Measurements from ENCODE around the gene ANKRD36C.
"Not testable (repeated sequence)": the region's sequence is repeated elsewhere in the genome, so short reads cannot be mapped to it uniquely, and the experiment has no call there.

DNA sequence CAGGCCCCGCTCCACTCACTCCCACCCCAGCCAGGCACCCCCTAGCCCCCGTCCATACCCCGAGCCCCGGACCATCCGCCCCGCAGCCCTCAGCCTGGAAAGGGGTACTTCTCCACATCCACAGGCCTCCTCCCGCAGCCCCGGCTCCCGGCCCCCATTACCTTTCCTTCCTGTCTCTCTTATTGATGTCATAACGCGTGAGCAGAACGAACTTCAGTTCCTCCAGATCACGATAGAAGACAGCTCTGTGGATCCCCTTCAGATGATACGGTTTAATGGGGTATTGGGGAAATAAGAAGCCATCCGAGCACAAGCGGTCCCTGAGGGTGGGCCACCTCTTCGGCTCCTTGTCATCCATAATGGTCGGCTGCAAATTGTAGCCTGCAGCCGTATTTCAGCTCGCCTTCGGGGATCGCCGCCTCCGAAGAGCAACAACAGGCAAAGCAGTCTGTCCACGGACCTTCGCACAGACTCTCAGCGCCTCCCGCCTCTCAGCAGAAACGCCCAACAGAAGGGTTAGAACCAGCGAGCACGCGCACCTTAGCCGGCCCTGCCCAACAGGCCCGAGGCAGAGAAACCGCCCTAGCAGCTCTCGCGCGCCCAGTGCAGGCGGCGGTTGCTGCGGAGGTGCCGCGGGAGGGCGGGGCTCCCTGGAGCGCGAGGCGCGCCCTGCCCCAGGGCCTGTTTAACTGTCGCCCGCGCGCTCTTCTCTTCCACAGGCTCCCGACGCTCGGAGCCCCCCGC lies at the start of gene ANKRD36C:
- not testable (repeated sequence) for TF ChIP-seq BHLHE40 (IDR thresholded peaks at IDR 0.05; ENCODE audit: low read depth, low read length); SMC3 (IDR thresholded peaks at IDR 0.05; ENCODE audit: low read depth, low read length); POLR2A (IDR thresholded peaks at IDR 0.05; ENCODE audit: low read depth, low read length); MAFK (IDR thresholded peaks at IDR 0.05; ENCODE audit: low read depth, low read length); RFX5 (IDR thresholded peaks at IDR 0.05; ENCODE audit: low read depth, low read length); MAZ (IDR thresholded peaks at IDR 0.05; ENCODE audit: borderline replicate concordance, low read depth, low read length); MXI1 (IDR thresholded peaks at IDR 0.05; ENCODE audit: borderline replicate concordance, low read depth, low read length); CEBPB (IDR thresholded peaks at IDR 0.05; ENCODE audit: low read depth, low read length); RAD21 (IDR thresholded peaks at IDR 0.05; ENCODE audit: low read length); CHD1 (IDR thresholded peaks at IDR 0.05; ENCODE audit: low read depth, low read length); NFE2L2 (IDR thresholded peaks at IDR 0.05; ENCODE audit: low read depth, low read length)
- TF ChIP-seq, protein P1, sequence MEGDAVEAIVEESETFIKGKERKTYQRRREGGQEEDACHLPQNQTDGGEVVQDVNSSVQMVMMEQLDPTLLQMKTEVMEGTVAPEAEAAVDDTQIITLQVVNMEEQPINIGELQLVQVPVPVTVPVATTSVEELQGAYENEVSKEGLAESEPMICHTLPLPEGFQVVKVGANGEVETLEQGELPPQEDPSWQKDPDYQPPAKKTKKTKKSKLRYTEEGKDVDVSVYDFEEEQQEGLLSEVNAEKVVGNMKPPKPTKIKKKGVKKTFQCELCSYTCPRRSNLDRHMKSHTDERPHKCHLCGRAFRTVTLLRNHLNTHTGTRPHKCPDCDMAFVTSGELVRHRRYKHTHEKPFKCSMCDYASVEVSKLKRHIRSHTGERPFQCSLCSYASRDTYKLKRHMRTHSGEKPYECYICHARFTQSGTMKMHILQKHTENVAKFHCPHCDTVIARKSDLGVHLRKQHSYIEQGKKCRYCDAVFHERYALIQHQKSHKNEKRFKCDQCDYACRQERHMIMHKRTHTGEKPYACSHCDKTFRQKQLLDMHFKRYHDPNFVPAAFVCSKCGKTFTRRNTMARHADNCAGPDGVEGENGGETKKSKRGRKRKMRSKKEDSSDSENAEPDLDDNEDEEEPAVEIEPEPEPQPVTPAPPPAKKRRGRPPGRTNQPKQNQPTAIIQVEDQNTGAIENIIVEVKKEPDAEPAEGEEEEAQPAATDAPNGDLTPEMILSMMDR (conservative IDR thresholded peaks at IDR 0.05; ENCODE audit: low read depth, low read length) = not testable (repeated sequence)
- TF ChIP-seq, protein P2, sequence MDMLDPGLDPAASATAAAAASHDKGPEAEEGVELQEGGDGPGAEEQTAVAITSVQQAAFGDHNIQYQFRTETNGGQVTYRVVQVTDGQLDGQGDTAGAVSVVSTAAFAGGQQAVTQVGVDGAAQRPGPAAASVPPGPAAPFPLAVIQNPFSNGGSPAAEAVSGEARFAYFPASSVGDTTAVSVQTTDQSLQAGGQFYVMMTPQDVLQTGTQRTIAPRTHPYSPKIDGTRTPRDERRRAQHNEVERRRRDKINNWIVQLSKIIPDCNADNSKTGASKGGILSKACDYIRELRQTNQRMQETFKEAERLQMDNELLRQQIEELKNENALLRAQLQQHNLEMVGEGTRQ (IDR thresholded peaks at IDR 0.05; ENCODE audit: low read depth, low read length) = not testable (repeated sequence)
- TF ChIP-seq, protein P3, sequence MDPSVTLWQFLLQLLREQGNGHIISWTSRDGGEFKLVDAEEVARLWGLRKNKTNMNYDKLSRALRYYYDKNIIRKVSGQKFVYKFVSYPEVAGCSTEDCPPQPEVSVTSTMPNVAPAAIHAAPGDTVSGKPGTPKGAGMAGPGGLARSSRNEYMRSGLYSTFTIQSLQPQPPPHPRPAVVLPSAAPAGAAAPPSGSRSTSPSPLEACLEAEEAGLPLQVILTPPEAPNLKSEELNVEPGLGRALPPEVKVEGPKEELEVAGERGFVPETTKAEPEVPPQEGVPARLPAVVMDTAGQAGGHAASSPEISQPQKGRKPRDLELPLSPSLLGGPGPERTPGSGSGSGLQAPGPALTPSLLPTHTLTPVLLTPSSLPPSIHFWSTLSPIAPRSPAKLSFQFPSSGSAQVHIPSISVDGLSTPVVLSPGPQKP (IDR thresholded peaks at IDR 0.05; ENCODE audit: borderline replicate concordance, low read depth, low read length) = not testable (repeated sequence)
